ENCODE results near the gene ERAL1. TPM values are rescaled to one million over a fixed set of nuclear protein-coding genes. Genes with fewer than 3 reads are reported as not detected.
"Not testable (repeated sequence)": the region's sequence is repeated elsewhere in the genome, so short reads cannot be mapped to it uniquely, and the experiment has no call there.

Gene ERAL1
- total RNA-seq, 1 donor from 2014 or later, result 51.1 TPM

DNA sequence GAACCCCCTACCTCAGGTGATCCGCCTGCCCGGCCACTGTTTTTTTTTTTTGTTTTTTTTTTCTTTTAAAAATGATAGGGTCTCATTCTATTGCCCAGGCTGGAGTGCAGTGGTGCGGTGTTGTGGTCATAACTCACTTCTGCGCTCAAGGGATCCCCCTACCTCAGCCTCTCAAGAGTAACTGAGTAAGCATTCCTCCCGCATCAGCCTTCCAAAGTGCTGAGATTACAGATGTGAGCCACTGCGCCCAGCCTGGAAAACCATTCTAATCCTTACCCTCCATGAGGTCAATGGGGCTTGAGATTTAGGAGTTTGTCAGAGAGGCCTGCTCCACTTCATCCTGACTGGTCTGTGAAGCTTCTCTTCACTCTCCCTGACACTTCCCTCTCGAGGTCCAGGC, 12.5 kb downstream of the ERAL1 start:
- no peaks in the 10 kb centered on the region for H3K9me3 Mint-ChIP-seq
- TF ChIP-seq, protein P1, sequence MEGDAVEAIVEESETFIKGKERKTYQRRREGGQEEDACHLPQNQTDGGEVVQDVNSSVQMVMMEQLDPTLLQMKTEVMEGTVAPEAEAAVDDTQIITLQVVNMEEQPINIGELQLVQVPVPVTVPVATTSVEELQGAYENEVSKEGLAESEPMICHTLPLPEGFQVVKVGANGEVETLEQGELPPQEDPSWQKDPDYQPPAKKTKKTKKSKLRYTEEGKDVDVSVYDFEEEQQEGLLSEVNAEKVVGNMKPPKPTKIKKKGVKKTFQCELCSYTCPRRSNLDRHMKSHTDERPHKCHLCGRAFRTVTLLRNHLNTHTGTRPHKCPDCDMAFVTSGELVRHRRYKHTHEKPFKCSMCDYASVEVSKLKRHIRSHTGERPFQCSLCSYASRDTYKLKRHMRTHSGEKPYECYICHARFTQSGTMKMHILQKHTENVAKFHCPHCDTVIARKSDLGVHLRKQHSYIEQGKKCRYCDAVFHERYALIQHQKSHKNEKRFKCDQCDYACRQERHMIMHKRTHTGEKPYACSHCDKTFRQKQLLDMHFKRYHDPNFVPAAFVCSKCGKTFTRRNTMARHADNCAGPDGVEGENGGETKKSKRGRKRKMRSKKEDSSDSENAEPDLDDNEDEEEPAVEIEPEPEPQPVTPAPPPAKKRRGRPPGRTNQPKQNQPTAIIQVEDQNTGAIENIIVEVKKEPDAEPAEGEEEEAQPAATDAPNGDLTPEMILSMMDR (conservative IDR thresholded peaks at IDR 0.05), result no peak
- no peaks in the 10 kb centered on the region for H3K4me1 Mint-ChIP-seq (ENCODE audit: unreplicated experiment)
- H3K27ac Mint-ChIP-seq, result no peak overlapping the region
- no peaks in the 10 kb centered on the region for H3K36me3 Mint-ChIP-seq
- no peak for DNase-seq (ENCODE audit: extremely low spot score, unreplicated experiment)
- no peaks in the 10 kb centered on the region for H3K27me3 Mint-ChIP-seq
- no peak overlapping the region for H3K4me3 Mint-ChIP-seq

DNA sequence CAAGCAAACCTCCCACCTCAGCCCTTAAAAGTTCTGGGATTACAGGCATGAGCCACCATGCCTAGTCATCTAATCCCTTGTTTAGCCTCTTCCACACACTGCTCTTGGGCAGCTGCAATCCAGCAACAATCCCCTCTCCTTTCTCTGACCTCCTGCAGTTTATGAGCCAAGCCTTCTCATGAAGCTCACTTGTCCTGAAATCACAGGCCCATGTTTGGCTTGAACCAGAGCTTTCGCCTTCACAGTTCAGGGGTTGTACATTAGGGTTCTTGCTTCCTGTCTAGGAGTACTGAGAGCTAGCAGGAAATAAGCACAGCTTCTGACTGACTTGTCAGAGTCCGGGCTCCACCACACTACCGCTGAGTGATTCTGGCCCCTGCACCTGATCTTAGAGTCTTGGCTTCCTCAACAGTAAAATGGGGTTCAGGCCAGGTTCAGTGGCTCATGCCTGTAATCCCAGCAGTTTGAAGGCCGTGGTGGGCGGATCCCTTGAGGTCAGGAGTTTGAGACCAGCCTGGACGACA, 16.3 kb downstream of the ERAL1 start:
- Mint-ChIP-seq H3K4me1 (ENCODE audit: unreplicated experiment) (no peaks in the 10 kb centered on the region), H3K36me3 (no peaks in the 10 kb centered on the region), H3K27me3 (no peaks in the 10 kb centered on the region)

DNA sequence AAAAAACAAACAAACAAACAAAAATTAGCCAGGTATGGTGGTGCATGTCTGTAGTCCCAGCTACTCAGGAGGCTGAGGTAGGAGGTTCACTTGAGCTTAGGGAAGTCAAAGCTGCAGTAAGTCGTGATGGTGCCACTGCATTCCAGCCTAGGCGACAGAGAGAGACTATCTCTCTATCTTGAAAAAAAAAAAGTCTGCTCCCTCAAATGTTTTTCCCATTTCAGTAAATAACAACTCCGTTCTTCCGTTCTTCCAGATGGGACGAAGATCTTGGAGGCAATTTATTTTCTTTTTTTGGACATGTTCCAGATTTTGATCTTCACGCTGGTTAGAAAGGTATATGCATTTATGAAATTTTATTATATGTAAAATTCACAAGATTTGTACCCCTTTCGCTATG, 19.0 kb downstream of the ERAL1 start:
- Mint-ChIP-seq H3K4me3 (no peak overlapping the region), H3K9me3 (no peaks in the 10 kb centered on the region)

More for the DNA sequence above, 16.3 kb downstream of the ERAL1 start:
- DNase-seq (ENCODE audit: extremely low spot score, unreplicated experiment), result no peak
- TF ChIP-seq, protein P1 (conservative IDR thresholded peaks at IDR 0.05), result no peak
- Mint-ChIP-seq H3K27ac (no peak overlapping the region), H3K4me3 (no peak overlapping the region), H3K9me3 (no peaks in the 10 kb centered on the region)

DNA sequence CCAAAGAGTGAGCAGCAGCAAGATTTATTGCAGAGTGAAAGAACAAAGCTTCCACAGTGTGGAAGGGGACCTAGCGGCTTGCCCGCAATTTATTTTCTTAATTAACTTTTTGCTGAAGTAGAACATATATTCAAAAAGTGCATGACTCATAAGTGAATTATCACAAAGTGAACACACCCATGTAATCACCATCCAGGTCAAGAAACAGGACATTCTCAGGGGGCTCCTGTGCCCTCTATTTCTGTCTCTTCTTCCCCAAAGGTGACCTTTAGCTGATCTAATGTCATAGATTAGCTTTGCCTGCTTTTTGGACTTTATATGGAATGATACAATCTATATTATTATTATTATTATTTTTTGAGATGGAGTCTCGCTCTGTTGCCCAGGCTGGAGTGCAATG, 19.9 kb downstream of the ERAL1 start:
- no peaks in the 10 kb centered on the region for H3K4me1 Mint-ChIP-seq (ENCODE audit: unreplicated experiment)
- no peaks in the 10 kb centered on the region for H3K9me3 Mint-ChIP-seq
- H3K4me3 Mint-ChIP-seq, result no peak overlapping the region
- no peaks in the 10 kb centered on the region for H3K27me3 Mint-ChIP-seq
- no peak overlapping the region for H3K27ac Mint-ChIP-seq
- TF ChIP-seq, protein P1 (conservative IDR thresholded peaks at IDR 0.05), result no peak
- H3K36me3 Mint-ChIP-seq, result peaks cover 9% of the 10 kb centered on the region
- DNase-seq (ENCODE audit: extremely low spot score, unreplicated experiment), result no peak

More for the DNA sequence above, 19.0 kb downstream of the ERAL1 start:
- TF ChIP-seq, protein P1 (conservative IDR thresholded peaks at IDR 0.05), result no peak
- Mint-ChIP-seq H3K36me3 (peaks cover 6% of the 10 kb centered on the region), H3K4me1 (ENCODE audit: unreplicated experiment) (no peaks in the 10 kb centered on the region), H3K27me3 (no peaks in the 10 kb centered on the region), H3K27ac (no peak overlapping the region)
- no peak for DNase-seq (ENCODE audit: extremely low spot score, unreplicated experiment)

DNA sequence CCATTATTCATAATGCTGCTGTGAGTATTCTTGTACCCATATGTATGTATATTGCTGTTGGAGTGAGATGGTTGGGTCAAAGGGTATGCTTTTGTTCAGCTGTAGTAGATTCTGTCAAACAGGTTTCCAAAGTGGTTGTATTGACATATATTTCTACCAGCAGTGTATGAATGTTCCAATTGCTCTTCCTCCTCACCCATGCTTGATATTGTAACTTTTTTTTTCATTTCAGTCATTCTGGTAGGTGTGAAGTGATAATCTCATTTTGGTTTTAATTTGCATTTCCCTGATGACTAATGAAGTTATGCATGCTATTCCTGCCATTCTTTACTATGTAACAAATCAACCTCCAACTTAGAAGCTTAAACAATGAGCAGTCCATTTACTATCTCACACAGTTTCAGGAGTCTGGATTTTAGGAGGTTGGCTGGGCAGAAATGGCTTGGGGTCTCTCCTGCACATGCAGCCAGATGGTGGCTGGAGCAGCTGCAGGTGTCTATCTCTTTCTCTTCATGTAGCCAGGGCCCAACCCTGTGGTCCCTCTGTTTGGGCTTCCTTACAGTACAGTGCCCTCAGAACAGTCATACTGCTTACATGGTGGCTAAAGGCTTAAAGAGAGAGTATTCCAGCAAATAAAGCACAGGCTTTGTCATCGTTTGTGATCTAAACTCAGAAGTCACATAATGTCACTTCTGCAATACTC, 21.2 kb downstream of the ERAL1 start:
- Mint-ChIP-seq H3K27ac (no peak overlapping the region), H3K27me3 (no peaks in the 10 kb centered on the region), H3K4me3 (no peak overlapping the region), H3K4me1 (ENCODE audit: unreplicated experiment) (no peaks in the 10 kb centered on the region), H3K9me3 (no peaks in the 10 kb centered on the region), H3K36me3 (peaks cover 9% of the 10 kb centered on the region)
- DNase-seq (ENCODE audit: extremely low spot score, unreplicated experiment), result no peak
- TF ChIP-seq, protein P1 (conservative IDR thresholded peaks at IDR 0.05), result no peak

DNA sequence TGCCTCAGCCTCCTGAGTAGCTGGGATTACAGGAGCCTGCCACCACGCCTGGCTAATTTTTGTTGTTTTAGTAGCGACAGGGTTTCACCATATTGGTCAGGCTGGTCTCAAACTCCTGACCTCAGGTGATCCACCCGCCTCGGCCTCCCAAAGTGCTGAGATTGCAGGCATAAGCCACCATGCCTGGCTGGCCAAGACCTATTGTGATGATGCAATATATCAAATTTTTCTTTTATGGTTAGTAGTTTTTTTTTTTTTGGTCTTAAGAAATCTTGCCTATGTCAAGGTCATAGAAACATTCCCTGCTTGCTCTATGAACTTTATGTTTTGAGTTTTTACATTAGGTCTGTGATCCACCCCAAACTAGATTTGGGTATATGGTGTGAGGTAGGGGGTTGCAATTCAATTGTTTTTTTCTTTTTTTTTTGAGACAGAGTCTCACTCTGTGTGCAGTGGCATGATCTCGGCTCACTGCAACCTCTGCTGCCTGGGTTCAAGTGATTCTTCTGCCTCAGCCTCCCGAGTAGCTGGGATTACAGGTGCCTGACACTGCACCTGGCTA, 22.4 kb downstream of the ERAL1 start:
- not testable (repeated sequence) for DNase-seq (ENCODE audit: extremely low spot score, unreplicated experiment); H3K27me3 Mint-ChIP-seq; H3K27ac Mint-ChIP-seq; H3K4me1 Mint-ChIP-seq (ENCODE audit: unreplicated experiment); H3K36me3 Mint-ChIP-seq; H3K4me3 Mint-ChIP-seq; H3K9me3 Mint-ChIP-seq
